GM18499 (cell line): ENCODE measurements around the gene ANGPTL4.
"Not testable (repeated sequence)": the region's sequence is repeated elsewhere in the genome, so short reads cannot be mapped to it uniquely, and the experiment has no call there.

Experiments
- ATAC-seq: cut with Tn5 transposase; IDR thresholded peaks from one replicate; pipeline ENCODE4 v1.9.1; 2021; ENCODE audit warnings: moderate number of reproducible peaks; ENCODE audit not compliant: insufficient read depth, unreplicated experiment

Gene ANGPTL4

DNA sequence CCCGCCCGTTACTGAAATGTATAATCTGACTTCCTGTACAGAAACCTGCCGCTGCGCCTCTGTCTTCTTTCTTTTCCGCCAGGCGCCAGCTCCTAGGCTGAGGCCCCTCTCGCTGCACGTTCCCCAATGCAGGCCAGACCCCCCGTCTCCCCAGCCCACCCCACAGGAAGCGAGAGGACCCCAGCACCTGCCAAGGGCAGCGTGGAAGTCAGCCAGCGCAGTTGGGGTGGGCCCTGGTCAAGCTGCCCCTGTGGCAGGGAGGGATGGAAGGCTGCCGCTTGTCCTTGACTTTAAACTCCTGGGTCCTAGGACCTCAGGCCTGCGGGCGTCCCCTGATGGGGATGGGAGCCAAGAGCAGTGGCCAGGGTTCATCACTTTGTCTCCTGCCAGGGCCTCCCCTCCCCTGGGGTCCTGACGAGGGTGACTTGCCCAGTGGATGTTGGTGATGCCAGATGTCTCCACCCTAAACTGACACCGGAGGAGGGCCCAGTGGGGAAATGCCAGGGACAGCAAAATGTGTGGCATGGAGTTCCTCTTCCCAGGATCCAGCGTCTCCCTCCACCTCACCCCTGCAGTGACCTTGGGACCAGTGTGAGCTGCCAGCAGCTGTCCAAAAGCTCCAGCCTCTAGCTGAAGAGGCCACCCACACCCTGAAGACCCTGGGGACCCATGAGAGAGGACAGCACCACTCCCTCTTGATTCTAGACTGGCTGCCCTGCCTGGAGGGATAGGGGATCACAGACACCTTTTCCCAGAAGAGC is 40.6 kb downstream of the ANGPTL4 start:
- ATAC-seq, result no peak

DNA sequence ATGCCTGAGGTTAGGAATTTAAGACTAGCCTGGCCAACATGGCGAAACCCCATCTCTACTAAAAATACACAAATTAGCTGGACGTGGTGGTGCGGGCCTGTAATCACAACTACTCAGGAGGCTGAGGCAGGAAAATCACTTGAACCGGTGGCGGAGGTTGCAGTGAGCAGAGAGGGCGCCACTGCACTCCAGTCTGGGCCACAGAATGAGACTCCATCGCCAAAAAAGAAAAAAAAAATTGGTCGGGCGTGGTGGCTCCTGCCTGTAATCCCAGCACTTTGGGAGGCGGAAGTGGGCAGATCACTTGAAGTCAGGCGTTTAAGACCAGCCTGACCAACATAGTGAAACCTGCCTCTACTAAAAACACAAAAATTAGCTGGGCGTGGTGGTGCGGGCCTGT is 46.8 kb downstream of the ANGPTL4 start:
- not testable (repeated sequence) for ATAC-seq

DNA sequence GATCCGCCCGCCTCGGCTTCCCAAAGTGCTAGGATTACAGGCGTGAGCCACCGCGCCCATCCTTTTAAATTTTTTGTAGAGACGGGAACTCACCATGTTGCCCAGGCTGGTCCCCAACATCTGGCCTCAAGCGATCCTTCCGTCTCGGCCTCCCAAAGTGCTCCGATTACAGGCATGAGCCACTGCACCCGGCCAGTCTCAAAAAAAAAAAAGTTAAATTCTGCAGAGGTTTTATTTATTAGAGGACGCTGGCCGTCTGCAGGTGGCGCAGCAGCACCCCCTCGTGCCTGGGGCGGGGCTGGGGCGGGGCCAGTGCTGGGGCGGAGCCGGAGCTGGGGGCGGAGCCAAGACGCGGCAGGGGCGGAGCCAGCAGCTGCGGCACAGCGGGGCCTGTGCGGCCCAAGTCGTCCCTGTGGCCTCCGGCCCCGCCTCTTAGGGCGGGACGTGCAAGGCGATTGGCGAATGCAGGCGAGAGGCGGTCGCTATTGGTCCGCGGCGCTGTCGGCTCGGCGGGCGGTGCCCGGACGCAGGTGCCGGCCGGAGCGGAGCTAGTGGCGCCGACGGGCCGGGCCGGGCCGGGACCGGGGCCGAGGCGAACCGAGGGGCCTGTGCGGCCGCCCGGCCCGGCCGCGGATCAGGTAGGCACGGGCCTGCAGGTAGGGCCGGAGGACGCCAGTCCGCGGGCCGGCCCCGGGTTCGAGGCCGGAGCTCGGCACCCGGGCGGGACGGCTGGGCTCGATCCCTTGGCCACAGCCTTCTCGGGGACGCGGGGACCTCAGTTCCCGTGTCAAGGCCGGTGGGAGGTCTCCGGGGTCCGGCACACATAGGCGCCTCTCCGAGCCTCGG is 49.1 kb downstream of the ANGPTL4 start, which contains the start of gene MARCHF2:
Gene MARCHF2 (plus strand): TSS at position 523 of the 846 bp plus-strand sequence. CDS start 8,536 bp downstream, outside the sequence.
- peak; percentile 72 for ATAC-seq

DNA sequence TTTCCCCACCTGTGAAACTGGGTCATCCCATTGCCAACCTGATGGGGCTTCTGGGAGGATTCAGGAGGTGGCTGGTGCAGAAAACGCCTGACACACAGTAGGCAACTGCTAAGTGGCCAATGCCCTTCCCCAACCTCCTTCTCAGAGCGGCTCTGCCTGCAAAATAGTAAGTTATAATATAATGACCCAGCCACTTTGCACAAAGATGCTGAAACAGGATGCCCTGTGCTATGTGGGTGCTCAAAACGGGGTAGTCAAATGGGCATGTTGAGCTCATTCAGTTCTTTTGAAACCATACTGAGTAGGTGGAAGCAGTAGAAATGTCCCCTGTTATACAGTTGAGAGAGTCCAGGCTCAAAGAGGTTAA is 49.7 kb downstream of the ANGPTL4 start:
- no peak for ATAC-seq

DNA sequence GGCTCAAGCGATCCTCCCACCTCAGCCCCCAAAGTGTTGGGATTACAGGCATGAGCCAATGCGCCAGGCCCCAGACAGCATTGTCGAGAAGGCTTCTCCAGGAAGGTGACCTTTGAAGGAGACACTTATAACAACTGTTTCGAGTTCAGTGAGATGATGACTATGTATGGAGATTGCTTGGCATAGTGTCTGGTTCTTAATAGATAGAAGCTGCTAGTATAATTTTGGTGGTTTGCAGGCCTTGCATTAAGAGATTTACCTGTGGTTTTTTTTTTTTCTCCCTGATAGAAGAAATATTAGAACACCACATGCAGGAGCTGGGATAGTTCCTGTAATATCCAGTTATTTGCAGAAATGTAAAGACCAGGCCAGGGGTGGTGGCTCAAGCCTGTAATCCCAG is 52.8 kb downstream of the ANGPTL4 start:
- no peak for ATAC-seq

DNA sequence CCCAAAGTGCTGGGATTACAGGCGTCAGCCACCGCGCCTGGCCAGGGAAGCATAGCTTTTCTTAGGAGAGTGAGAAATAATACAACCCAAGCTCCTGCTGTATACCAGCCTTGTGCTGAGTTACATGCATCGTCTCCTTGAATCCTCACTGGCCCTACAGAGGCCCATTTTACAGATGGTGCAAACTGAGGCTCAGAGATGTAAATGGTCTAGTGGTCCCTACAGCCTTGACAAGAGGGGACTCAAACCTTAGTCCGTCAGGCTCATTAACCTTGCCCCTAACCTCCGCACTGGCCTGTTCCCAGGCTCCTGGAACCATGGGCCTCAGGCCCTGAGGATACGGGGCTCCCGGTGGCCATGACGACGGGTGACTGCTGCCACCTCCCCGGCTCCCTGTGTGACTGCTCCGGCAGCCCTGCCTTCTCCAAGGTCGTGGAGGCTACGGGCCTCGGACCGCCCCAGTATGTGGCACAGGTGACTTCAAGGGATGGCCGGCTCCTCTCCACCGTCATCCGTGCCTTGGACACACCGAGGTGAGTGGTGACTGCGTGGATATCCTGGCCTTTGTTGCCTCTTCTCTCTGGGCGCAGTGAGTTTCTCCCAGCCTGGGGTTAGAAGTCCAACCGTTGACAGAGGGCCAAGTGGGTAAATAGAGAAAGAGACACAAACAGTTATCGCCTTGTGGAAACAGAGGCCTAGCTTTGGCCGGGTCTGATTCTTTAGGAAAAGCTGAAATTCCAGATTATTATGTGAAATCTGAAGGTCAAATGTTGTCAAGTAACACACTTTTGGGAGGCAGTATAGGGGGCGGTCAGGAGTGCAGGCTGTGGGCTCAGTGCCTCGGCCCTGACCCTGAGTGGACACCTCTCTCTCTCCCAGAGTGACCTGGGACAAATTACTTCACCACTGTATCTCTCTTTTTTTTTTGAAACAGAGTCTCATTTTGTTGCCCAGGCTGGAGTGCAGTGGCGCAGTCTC is 57.8 kb downstream of the ANGPTL4 start:
- ATAC-seq, result no peak

DNA sequence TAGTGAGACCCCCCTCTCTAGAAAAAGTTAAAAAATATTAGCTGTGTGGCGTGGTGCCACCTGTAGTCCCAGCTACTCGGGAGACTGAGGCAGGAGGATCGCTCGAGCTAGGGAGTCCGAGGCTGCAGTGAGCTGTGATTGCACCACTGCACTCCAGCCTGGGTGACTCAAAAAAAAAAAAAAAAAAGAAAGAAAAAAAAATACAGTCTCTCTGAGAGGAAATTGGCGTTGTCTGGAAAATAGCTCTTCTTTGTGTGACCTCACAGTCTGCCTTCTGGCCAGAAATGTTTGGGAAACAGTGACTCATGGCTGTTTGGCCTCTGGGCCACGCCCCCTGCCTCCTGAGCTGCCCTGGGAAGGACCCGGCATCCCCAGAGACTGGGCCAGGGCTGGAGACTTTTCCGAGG is 59.9 kb downstream of the ANGPTL4 start:
- ATAC-seq, result no peak
